Muscle layer of duodenum (tissue), 2 donors: ENCODE results near the gene KLHL24.
A peak's percentile ranks its signal among the peaks of the same experiment; 100 is the strongest.
"Not testable (repeated sequence)": the region's sequence is repeated elsewhere in the genome, so short reads cannot be mapped to it uniquely, and the experiment has no call there.

Experiments
- H3K27ac ChIP-seq: one replicate; pipeline ENCODE4 v1.7.0; 2013; ENCODE audit warnings: mild to moderate bottlenecking, low read length
- H3K27me3 ChIP-seq: one replicate; pipeline ENCODE4 v1.7.0; 2013; ENCODE audit warnings: low read depth, mild to moderate bottlenecking, control low read depth, low read length
- H3K36me3 ChIP-seq, 2 donors: one replicate each; pipeline ENCODE4 v1.7.0; 2013; ENCODE audit warnings: low read length in 2 of 2, control low read depth in 1 of 2, mild to moderate bottlenecking in 1 of 2; ENCODE audit not compliant: insufficient read depth in 2 of 2, control insufficient read depth in 1 of 2
- H3K4me1 ChIP-seq, 2 donors: one replicate each; pipeline ENCODE4 v1.7.0; 2013; ENCODE audit warnings: low read length in 2 of 2, mild to moderate bottlenecking in 2 of 2, control low read depth in 1 of 2, moderate library complexity in 1 of 2; ENCODE audit not compliant: insufficient read depth in 2 of 2, control insufficient read depth in 1 of 2
- H3K4me3 ChIP-seq, 2 donors: one replicate each; pipeline ENCODE4 v1.7.0; 2013; ENCODE audit warnings: low read length in 2 of 2, low read depth in 1 of 2, mild to moderate bottlenecking in 1 of 2
- H3K9me3 ChIP-seq, 2 donors: one replicate each; pipeline ENCODE4 v1.7.0; 2013; ENCODE audit warnings: low read length in 2 of 2, control low read depth in 1 of 2, mild to moderate bottlenecking in 1 of 2; ENCODE audit not compliant: control insufficient read depth in 1 of 2
- donor health status: healthy.

The KLHL24 gene

GRCh38 chr3:183635431-183636220 lies at the start of gene KLHL24:
Gene KLHL24, plus strand, starts transcription at chr3:183635623. Its CDS starts 14,734 bp downstream, at chr3:183650357.
- peaks cover 12 to 19% of the 10 kb centered on the region in 2 donors for H3K4me1 ChIP-seq
- H3K9me3 ChIP-seq: no peaks in the 10 kb centered on the region
- peak within 1 kb of the TSS; percentile 87 to 90 for H3K4me3 ChIP-seq
- H3K27ac ChIP-seq: peak within 1 kb of the TSS; percentile 91
- H3K27me3 ChIP-seq: no peaks in the 10 kb centered on the region
- peaks cover 0 to 8% of the 10 kb centered on the region in 2 donors for H3K36me3 ChIP-seq

- Histone ChIP-seq H3K4me3 (no peak overlapping the region), H3K4me1 (peaks cover 11 to 21% of the 10 kb centered on the region in 2 donors), H3K27me3 (no peaks in the 10 kb centered on the region), H3K9me3 (no peaks in the 10 kb centered on the region), H3K36me3 (no peaks in the 10 kb centered on the region), H3K27ac (no peak overlapping the region)
Observed at GRCh38 chr3:183586477-183586876, 48.9 kb upstream of the KLHL24 start.

DNA sequence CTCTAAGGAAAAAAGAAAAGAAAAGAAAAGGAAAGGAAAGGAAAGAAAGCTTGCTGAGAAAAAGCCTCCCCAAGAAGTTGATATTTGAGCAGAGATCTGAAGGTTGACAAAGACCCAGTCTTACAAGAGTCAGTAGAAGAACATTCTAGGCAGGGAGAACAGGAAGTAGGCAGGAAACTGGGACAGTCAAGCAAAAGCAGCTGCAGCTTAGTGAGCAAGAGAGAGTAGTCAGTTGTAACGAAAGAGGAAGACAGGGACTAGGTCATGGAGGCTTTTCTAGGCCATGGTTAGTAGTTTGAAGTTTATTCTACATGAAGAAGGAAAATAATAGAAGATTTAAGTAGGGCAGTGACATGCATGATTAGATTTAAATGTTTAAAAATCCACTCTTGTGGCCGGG lies 48.1 kb upstream of the KLHL24 start:
- Histone ChIP-seq H3K27me3 (no peaks in the 10 kb centered on the region), H3K4me1 (peaks cover 11 to 21% of the 10 kb centered on the region in 2 donors), H3K9me3 (no peaks in the 10 kb centered on the region), H3K36me3 (no peaks in the 10 kb centered on the region), H3K27ac (no peak overlapping the region), H3K4me3 (no peak overlapping the region)

DNA sequence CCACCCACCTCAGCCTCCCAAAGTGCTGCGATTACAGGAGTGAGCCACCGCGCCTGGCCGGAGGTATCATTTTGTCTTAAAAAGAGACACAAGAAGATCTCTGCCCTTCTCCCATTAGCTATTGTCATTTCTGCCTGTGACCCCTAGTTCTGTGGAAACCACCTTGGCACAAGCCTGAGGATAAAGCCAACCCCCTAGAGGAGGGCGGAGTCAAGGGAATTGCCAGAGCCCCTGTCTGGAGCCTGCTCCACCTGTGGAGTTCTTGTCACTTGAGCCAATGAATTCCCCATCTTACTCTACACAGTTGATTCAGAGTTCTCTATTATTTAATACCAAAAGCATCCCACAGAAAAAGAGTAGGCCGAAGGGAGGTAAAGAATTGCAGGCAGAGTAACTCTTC lies 45.0 kb upstream of the KLHL24 start:
- no peaks in the 10 kb centered on the region for H3K9me3 ChIP-seq
- H3K36me3 ChIP-seq: no peaks in the 10 kb centered on the region
- H3K4me1 ChIP-seq: no peaks in the 10 kb centered on the region
- H3K4me3 ChIP-seq: no peak overlapping the region
- no peaks in the 10 kb centered on the region for H3K27me3 ChIP-seq
- H3K27ac ChIP-seq: no peak overlapping the region

DNA sequence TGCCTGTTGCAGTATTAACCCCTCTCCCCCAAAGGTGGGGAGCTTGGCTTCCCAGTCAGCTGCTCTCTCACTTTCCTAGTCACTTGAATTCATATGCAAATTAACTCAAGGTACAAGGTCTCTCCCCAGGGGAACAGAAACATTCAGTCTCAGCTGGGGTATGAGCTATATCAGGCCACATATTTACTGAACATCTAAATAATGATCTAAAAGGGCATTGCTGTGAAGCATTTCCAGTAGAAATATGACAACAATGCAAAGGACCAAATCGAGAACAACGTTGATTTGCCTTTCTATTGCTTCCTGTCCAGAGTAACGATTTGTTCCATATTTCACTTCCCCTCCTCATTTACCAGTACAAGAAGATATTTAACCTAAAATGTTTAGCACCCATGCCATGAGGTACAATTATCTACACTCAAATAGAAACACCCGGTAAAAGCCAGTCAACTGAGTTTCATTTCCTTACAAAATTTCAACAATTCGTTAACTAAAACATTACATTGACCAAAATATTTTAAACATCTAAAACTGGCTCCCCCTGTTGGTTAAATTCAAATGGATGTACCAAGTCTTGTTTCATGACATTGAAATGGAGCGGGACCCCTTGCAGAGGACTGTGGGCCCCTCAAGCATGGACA lies 43.4 kb upstream of the KLHL24 start:
- Histone ChIP-seq H3K27ac (no peak overlapping the region), H3K36me3 (no peaks in the 10 kb centered on the region), H3K27me3 (no peaks in the 10 kb centered on the region), H3K4me3 (no peak overlapping the region), H3K9me3 (no peaks in the 10 kb centered on the region), H3K4me1 (no peaks in the 10 kb centered on the region)

- Histone ChIP-seq H3K4me1 (no peaks in the 10 kb centered on the region), H3K9me3 (peaks cover 0 to 3% of the 10 kb centered on the region in 2 donors), H3K27ac (no peak overlapping the region), H3K4me3 (no peak overlapping the region), H3K36me3 (no peaks in the 10 kb centered on the region), H3K27me3 (no peaks in the 10 kb centered on the region)
Observed at GRCh38 chr3:183592821-183593220, 42.6 kb upstream of the KLHL24 start.

DNA sequence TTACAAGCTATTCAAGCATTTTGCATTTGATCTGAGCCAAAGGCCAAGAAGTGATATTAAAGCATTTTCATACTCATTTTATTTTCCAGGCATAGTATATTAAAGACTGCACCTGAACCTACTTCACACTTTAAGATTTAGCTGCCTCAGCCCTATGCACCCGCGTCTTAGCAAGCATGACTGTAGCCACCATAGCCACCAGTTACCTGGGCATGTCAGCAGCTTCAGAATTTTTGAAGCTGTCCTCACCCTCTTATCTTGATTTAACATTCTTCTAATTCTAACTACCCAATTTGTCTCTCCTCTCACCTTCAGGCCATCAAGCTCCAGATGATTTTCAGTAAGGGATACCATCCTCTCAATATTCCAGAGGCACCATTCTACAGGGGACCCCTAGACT lies 40.8 kb upstream of the KLHL24 start:
- Histone ChIP-seq H3K4me3 (no peak overlapping the region), H3K27me3 (no peaks in the 10 kb centered on the region), H3K4me1 (no peaks in the 10 kb centered on the region), H3K36me3 (no peaks in the 10 kb centered on the region), H3K27ac (no peak overlapping the region), H3K9me3 (peaks cover 9 to 10% of the 10 kb centered on the region in 2 donors)

DNA sequence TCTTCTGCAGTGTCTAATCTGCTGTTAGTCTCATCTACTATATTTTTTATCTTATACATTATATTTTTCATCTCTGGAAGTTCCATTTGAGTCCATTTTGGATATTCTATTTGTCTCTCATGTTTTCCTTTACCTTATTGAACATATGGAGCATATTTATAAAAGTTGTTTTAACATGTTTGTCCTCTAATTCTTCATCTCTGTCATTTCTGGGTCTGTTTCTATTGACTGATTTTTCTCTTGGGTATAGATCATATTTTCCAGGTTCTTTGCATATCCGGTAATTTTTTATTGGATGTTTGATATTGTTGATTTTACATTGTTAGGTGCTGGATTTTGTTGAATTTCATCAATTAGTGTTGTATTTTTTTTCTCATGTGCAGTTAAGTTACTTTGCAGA lies 37.5 kb upstream of the KLHL24 start:
- Histone ChIP-seq H3K27ac (no peak overlapping the region), H3K9me3 (peaks cover 9 to 10% of the 10 kb centered on the region in 2 donors), H3K4me1 (no peaks in the 10 kb centered on the region), H3K4me3 (no peak overlapping the region), H3K27me3 (no peaks in the 10 kb centered on the region), H3K36me3 (no peaks in the 10 kb centered on the region)

GRCh38 chr3:183611326-183611725 lies 24.1 kb upstream of the KLHL24 start:
- not testable (repeated sequence) for H3K4me3 ChIP-seq, H3K9me3 ChIP-seq, H3K36me3 ChIP-seq, H3K27me3 ChIP-seq, H3K27ac ChIP-seq, H3K4me1 ChIP-seq

GRCh38 chr3:183613366-183614285 lies 21.8 kb upstream of the KLHL24 start:
- Histone ChIP-seq H3K9me3 (no peaks in the 10 kb centered on the region), H3K27ac (no peak overlapping the region), H3K36me3 (no peaks in the 10 kb centered on the region), H3K4me3 (no peak overlapping the region), H3K4me1 (no peaks in the 10 kb centered on the region), H3K27me3 (no peaks in the 10 kb centered on the region)

DNA sequence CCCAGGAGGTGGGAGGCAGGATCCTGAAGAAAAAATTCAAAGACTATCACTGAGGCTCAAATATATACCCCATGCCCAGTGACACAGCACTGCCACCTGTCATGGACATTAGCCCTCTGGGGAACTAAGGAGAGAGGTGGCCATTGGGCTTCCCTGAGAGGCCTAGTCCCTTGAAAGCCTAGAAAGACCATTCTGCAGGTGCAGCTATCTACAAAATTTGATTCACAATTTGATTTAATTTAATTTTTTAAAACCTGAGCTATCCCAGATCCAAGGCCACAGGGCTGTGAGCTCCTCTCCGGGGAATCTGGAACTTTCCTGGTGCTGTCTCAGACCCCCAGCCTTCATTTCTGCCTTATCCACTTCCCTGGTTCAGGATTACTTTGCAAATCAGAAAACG lies 16.9 kb upstream of the KLHL24 start:
- Histone ChIP-seq H3K36me3 (no peaks in the 10 kb centered on the region), H3K27me3 (no peaks in the 10 kb centered on the region), H3K9me3 (no peaks in the 10 kb centered on the region), H3K27ac (no peak overlapping the region), H3K4me3 (no peak overlapping the region), H3K4me1 (no peaks in the 10 kb centered on the region)
